DND-41 (cell line): Measurements from ENCODE around the gene NLGN2.
A peak's percentile ranks its signal among the peaks of the same experiment; 100 is the strongest.

ENCODE experiments used
- ATAC-seq: fragments of 200-7000 bp; cut with Tn5 transposase; 3 replicates; pipeline ENCODE4 v1.9.1; 2021; ENCODE audit warnings: low read depth; ENCODE audit not compliant: insufficient read depth
- DNase-seq: peaks from one replicate; pipeline ENCODE4 v3.0.0-alpha.2; 2020
- H2AFZ ChIP-seq: 2 replicates; pipeline ENCODE4 v1.6.0; 2012; ENCODE audit warnings: low read depth, low read length
- H3K27ac ChIP-seq: 2 replicates; pipeline ENCODE4 v1.5.1; 2012; ENCODE audit warnings: low read length, inconsistent platforms
- H3K27me3 ChIP-seq: fragments of 200-600 bp; sonication (generic); 2 replicates; pipeline ENCODE4 v1.6.0; 2012; ENCODE audit warnings: low read length, mild to moderate bottlenecking, inconsistent platforms; ENCODE audit not compliant: insufficient read depth, poor library complexity
- H3K36me3 ChIP-seq: 2 replicates; pipeline ENCODE4 v1.5.1; 2012; ENCODE audit warnings: low read length, inconsistent platforms; ENCODE audit not compliant: insufficient read depth
- H3K4me1 ChIP-seq: 2 replicates; pipeline ENCODE4 v1.5.1; 2012; ENCODE audit warnings: mild to moderate bottlenecking, low read length; ENCODE audit not compliant: insufficient read depth
- H3K4me2 ChIP-seq: 2 replicates; pipeline ENCODE4 v1.6.0; 2012; ENCODE audit warnings: mild to moderate bottlenecking, moderate library complexity, low read length, inconsistent platforms; ENCODE audit not compliant: insufficient read depth
- H3K4me3 ChIP-seq, 2 experiments: fragments of 200-600 bp in 1 of 2; shearing (Covaris generic) in 1 of 2; 2 replicates each; pipeline ENCODE4 v1.5.1; 2012 to 2016; ENCODE audit warnings: inconsistent platforms in 2 of 2, low read length in 2 of 2, mild to moderate bottlenecking in 2 of 2, low read depth in 1 of 2, moderate library complexity in 1 of 2
- H3K79me2 ChIP-seq: 2 replicates; pipeline ENCODE4 v1.6.0; 2012; ENCODE audit warnings: low read length, inconsistent platforms; ENCODE audit not compliant: insufficient read depth
- H3K9ac ChIP-seq: 2 replicates; pipeline ENCODE4 v1.6.0; 2012; ENCODE audit warnings: low read depth, mild to moderate bottlenecking, inconsistent platforms, low read length, moderate library complexity
- H3K9me3 ChIP-seq: 2 replicates; pipeline ENCODE4 v1.5.1; 2012; ENCODE audit warnings: low read length, moderate library complexity, mild to moderate bottlenecking, inconsistent platforms; ENCODE audit not compliant: insufficient read depth, severe bottlenecking
- H4K20me1 ChIP-seq: 2 replicates; pipeline ENCODE4 v1.6.0; 2012; ENCODE audit warnings: low read length; ENCODE audit not compliant: insufficient read depth
- EZH2 ChIP-seq: IDR thresholded peaks from 3 replicates; pipeline ENCODE4 v1.6.1; 2012; ENCODE audit warnings: borderline replicate concordance, low read depth, mild to moderate bottlenecking, moderate library complexity, low read length, inconsistent platforms; ENCODE audit not compliant: severe bottlenecking
- TF ChIP-seq, protein P1 (sequence below): IDR thresholded peaks from 2 replicates; pipeline ENCODE4 v1.5.1; 2012; ENCODE audit warnings: borderline replicate concordance, low read length, moderate library complexity, mild to moderate bottlenecking; ENCODE audit not compliant: poor library complexity, severe bottlenecking; ENCODE audit errors: extremely low read depth

NLGN2 gene

DNA sequence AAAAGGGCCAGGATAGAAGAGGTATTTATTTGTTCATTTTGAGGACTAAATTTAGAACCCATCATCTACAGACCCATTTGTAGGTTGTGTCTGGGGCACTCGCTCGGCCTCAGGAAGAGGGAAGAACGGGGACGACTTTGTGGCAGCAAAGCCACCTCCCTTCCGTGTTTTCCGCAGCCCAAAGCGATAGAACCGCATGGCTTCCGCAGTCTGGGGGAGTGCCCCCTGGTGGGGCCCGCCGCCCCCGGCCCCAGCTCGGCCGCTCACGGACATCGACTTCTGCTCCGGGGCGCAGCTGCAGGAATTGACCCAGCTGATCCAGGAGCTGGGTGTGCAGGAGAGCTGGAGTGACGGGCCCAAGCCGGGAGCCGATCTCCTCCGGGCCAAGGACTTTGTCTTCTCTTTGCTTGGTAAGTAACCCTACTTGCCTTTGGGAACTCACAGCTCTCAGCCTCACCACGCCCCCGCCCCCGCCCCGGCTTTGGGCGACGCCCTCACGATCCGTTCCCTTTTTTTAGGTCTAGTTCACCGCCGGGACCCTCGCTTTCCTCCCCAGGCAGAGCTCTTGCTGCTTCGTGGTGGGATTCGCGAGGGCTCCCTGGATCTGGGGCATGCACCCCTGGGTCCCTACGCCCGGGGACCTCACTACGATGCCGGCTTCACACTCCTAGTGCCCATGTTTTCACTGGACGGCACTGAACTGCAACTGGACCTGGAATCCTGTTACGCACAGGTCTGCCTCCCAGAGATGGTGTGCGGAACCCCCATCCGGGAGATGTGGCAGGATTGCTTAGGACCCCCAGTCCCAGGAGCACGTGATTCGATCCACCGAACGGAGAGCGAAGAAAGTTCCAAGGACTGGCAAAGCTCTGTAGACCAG, 28.3 kb downstream of the NLGN2 start:
- ATAC-seq, result peak; percentile 32
- peak overlapping the region; percentile 77 for H3K27ac ChIP-seq
- peak; percentile 53 for DNase-seq
- peak overlapping the region; percentile 64 for H3K9ac ChIP-seq
- TF ChIP-seq, protein P1, sequence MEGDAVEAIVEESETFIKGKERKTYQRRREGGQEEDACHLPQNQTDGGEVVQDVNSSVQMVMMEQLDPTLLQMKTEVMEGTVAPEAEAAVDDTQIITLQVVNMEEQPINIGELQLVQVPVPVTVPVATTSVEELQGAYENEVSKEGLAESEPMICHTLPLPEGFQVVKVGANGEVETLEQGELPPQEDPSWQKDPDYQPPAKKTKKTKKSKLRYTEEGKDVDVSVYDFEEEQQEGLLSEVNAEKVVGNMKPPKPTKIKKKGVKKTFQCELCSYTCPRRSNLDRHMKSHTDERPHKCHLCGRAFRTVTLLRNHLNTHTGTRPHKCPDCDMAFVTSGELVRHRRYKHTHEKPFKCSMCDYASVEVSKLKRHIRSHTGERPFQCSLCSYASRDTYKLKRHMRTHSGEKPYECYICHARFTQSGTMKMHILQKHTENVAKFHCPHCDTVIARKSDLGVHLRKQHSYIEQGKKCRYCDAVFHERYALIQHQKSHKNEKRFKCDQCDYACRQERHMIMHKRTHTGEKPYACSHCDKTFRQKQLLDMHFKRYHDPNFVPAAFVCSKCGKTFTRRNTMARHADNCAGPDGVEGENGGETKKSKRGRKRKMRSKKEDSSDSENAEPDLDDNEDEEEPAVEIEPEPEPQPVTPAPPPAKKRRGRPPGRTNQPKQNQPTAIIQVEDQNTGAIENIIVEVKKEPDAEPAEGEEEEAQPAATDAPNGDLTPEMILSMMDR, result peak; percentile 41
- no peak for TF ChIP-seq EZH2
- H3K79me2 ChIP-seq, result peaks cover 15% of the 10 kb centered on the region
- peaks cover 17% of the 10 kb centered on the region for H3K4me1 ChIP-seq
- no peaks in the 10 kb centered on the region for H3K27me3 ChIP-seq
- peak overlapping the region; percentile 72 to 82 for H3K4me3 ChIP-seq
- peak overlapping the region; percentile 86 for H2AFZ ChIP-seq
- H3K9me3 ChIP-seq, result no peaks in the 10 kb centered on the region
- no peaks in the 10 kb centered on the region for H4K20me1 ChIP-seq
- peak overlapping the region; percentile 90 for H3K4me2 ChIP-seq
- H3K36me3 ChIP-seq, result peaks cover 4% of the 10 kb centered on the region; the same call in 1 of the 2 replicates

- ATAC-seq (peak; percentile 46), DNase-seq (peak; percentile 57)
- no peak overlapping the region for H2AFZ ChIP-seq
- peaks cover 17% of the 10 kb centered on the region for H3K4me1 ChIP-seq
- peak overlapping the region; percentile 64 for H3K9ac ChIP-seq
- no peak for TF ChIP-seq EZH2
- TF ChIP-seq, protein P1, result peak; percentile 53
- peak overlapping the region; percentile 90 for H3K4me2 ChIP-seq
- H3K9me3 ChIP-seq, result no peaks in the 10 kb centered on the region
- H3K27ac ChIP-seq, result no peak overlapping the region; the same call in 1 of the 2 replicates
- H3K4me3 ChIP-seq, result peak overlapping the region in 1 of 2 experiments; percentile 82; a peak in 2 of 4 replicates
- no peaks in the 10 kb centered on the region for H3K27me3 ChIP-seq
- no peaks in the 10 kb centered on the region for H4K20me1 ChIP-seq
- H3K79me2 ChIP-seq, result peaks cover 15% of the 10 kb centered on the region
- H3K36me3 ChIP-seq, result peaks cover 4% of the 10 kb centered on the region; the same call in 1 of the 2 replicates
Observed at GRCh38 chr17:7436556-7437368, 29.1 kb downstream of the NLGN2 start.

- no peaks in the 10 kb centered on the region for H3K9me3 ChIP-seq
- H3K36me3 ChIP-seq, result peaks cover 4% of the 10 kb centered on the region; the same call in 1 of the 2 replicates
- ATAC-seq (no peak), DNase-seq (no peak)
- no peak overlapping the region for H3K4me3 ChIP-seq
- TF ChIP-seq EZH2, result no peak
- TF ChIP-seq, protein P1, result no peak
- H3K27ac ChIP-seq, result no peak overlapping the region
- H4K20me1 ChIP-seq, result no peaks in the 10 kb centered on the region
- H3K4me1 ChIP-seq, result peaks cover 17% of the 10 kb centered on the region
- H3K79me2 ChIP-seq, result peaks cover 15% of the 10 kb centered on the region
- peak overlapping the region; percentile 39 for H3K4me2 ChIP-seq
- H2AFZ ChIP-seq, result no peak overlapping the region
- no peak overlapping the region for H3K9ac ChIP-seq
- no peaks in the 10 kb centered on the region for H3K27me3 ChIP-seq
Observed at GRCh38 chr17:7437369-7437863, 29.8 kb downstream of the NLGN2 start.
